Activated naive CD4-positive, alpha-beta T cell (primary cell): ENCODE results near the gene PAK6.

ENCODE experiments used
- DNase-seq, 4 experiments: peaks; one replicate each; lab custom pipeline; 2025; lab: John Stamatoyannopoulos, UW

Gene PAK6

DNA sequence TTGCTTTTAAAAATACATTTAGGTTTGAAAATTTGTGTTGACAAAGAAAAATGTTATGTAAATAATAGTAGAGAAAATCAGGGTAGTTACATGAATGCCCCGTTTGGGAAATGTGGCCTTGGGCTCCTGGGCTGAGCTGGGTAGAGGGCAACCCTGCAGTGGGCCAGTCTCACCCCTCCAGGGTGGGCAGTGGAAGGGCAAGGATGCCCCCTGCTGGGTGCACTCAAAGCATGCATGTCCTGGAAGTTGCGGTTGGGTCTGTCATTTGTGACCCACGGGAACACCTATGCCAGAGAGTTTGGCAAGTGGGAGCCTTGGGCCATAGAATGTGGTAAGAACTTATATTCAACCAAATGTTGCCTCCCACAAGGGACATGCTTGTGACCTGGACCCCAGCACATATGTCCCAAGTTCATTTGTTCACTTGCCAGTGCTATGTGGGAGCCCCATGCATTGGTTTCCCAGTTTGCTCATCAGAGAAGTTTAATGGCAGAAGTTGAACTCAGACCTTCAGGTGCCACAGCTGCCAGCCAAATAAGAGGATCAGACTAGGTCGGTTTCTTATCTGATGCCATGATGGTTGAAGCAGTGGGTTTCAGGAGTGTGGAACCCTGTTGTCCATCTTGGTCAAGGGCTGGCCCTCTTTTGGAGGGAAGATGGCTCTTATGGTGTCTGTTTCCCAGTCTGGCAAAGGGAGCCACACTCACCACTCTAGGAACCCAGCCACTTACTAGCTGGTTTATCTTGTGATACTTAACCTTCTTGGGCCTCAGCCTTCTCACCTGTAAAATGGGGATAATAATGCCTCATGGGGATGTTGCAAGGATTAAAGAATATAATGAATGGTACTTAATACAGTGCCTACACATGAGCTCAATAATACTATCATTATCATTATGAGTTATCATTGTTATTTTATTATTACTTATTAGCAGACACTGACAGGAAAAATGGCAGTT, 71.4 kb downstream of the PAK6 start:
- peak in 2 of 4 experiments; percentile 43 to 57 for DNase-seq

DNA sequence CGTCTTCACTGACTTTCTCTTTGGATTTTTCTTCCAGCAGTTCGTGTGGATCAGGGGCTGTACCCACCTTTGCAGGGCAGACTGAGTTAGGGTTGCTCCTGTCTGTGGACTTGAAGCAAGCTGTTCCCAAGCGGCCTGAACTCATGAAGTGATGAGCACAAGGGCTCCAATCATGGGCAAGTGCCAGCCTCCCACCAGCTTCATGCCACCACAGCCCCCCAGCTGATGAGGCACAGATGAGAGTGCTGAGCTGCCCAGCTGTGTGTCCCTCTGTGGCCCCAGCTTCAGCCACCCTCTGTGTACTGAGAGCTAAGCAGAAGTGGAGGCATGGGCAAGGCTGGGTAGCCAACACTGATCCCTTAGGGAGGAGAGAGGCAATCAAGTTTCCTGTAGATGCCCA, 72.1 kb downstream of the PAK6 start:
- no peak for DNase-seq

DNA sequence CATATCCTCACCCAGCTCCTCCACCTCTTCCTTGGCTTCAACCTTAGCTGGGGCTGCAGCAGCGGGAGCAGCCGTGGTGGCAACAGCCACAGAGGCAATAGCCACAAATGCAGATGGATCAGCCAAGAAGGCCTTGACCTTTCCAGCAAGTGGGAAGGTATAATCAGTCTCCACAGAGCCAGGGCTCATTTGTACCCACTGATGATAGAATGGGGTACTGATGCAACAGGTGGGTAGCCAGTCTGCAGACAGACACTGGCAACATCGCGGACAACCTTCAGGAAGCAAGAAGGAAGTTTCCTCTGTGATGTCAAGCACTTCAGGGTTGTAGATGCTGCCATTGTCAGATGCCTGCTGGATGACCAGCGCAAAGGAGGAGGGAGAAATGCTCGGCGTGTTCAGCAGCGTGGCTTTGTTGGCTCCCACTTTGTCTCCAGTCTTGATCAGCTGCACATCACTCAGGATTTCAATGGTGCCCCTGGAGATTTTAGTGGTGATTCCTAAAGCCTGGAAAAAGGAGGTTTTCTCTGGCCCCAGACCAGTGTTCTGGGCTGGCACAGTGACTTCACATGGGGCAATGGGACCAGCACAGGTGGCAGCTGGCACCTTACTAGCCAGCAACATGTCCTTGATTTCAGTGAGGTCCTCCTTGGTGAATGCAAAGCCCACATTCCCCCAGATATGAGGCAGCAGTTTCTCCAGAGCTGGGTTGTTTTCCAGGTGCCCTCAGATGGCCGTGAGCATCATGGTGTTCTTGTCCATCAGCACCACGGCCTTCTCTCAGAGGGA, 73.7 kb downstream of the PAK6 start:
- DNase-seq = no peak

DNA sequence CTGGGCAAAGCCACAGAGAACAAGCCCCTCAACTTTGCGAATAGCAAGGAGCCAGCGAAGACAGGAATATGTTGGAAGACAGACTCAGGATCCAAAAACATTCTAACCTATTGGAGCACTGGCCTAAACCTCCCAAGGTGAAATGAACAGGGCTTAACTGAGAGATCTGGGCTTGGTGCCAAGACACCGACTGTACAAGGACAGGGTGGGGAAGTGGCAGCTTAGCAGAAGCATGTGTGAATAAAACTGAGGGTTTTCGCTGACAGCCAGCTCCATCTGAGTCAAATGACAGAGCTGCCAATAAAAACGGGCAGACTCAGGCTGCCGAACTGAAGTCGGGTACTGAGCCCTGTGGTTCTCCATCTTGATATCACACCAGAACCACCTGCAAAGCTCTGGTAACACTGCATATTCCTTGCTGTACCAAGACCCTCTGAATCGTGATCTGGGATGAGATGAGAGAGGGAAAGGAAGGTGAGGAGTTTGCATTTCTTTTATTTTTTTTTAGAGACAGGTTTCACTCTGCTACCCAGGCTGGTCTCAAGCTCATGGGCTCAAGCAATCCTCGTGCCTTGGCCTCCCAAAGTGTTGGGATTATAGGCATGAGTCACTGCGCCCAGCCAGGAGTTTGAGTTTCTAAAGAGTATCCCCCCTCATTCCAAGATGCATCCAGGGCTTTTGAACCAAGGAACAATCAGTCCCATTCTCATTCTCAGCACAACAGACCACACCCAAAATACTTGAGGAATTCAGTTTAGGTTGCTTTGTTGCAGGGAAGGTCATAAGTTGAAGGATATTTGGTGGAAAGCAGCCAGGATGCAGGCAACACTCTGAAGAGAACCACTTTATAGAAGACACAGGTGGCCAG, 74.9 kb downstream of the PAK6 start:
- peak in 2 of 4 experiments; percentile 10 to 17 for DNase-seq

DNA sequence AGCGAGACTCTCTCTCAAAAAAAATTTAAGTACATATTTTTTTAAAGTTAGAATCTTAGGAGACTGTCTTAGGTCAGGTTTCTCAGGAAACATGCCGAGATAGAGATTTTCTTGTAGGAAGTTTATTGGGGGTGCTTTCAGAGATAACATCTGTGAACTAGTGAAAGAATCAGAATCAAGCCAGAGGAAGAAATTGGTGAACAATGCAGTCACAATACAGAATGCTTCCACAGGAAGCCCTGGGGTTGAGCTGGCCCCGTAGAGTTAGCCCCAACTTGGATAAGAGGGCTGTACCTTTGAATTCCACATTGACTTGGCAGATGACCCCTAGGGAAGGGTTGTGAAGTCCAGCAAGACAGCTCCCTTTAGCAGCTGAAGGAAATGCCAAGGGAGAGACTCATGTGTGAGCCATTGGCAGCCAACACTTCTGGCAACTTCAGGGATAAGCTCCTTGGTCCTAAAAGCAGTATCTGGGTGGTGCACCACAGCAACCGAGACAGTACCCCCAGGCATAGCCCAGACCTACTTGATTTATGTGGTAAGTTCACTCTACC, 75.9 kb downstream of the PAK6 start:
- no peak for DNase-seq

DNA sequence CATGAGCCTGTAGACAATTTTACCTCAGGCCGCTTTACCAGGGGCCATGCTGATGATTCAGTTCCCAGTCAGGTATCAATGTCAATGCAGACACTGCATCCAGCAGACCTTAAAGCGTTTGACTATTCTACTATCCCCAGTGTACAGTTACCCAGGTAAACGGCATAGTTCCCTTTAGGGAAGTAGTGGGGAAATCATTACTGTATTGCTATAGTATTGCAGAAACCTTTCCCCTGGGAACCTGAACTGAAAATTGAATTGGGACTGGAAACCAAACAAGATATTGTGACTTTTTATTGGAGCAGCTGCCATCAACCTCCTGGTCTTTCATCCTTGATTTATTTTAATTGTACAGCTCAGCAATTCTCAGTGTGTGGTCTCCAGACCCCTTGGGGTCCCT, 78.1 kb downstream of the PAK6 start:
- no peak for DNase-seq

DNA sequence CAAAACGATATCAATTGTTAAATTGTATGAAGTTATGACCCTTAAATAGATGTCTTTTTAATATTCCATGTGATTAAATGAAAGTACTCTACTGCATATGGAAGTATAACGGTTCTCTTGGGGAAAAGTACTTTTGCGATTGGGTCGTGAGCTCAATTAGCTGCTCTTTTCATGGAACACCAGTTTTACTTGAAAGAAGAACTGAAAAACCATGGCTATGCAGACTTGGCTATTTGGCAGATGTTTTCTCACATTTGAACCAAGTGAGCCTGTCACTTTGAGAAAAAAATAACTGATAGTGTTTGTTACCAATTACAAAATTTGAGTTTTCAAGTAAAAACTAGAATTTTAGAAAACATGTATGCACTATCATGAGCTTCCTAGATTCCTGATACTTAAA, 78.7 kb downstream of the PAK6 start:
- no peak for DNase-seq

DNA sequence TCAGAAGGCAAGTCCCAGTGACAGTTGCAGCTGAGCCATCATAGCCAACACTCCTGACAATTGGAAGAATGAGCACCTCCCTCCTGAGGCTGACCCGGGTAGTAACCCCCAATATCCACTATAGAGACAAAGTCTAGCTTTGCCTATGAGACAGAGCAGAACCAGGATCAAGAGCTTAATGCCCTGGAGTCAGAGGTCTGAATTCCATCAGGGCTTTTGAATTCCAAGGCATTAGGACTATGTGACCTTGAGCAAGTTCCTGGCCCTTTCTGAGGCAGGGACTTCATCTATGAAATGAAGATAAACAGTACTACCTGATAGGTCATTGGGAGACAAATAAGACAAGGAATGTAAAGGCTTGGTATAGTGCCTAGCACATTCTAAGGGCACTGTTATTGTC, 81.5 kb downstream of the PAK6 start:
- no peak for DNase-seq

DNA sequence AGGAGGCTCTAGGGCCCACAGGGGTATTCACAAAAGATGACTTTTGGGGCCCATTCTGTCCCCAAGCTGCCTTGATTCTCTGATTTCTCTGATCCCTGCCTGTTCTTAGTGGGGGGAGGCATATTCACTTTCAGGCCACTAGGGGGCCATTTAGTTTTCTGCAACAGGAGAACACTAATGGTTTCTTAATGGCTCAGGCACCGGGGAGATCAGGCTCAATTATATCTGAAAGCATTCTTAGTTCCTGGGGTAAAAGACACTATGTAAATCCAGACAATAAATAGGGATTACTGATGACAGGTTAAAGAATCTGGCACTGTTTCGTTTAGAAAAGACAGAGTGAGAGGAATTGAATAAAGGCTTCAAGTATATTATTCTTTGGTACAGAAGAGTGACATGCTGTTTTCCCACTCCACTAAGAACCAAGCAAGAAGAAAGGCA, 82.1 kb downstream of the PAK6 start:
- DNase-seq = peak in 1 of 4 experiments; percentile 20

DNA sequence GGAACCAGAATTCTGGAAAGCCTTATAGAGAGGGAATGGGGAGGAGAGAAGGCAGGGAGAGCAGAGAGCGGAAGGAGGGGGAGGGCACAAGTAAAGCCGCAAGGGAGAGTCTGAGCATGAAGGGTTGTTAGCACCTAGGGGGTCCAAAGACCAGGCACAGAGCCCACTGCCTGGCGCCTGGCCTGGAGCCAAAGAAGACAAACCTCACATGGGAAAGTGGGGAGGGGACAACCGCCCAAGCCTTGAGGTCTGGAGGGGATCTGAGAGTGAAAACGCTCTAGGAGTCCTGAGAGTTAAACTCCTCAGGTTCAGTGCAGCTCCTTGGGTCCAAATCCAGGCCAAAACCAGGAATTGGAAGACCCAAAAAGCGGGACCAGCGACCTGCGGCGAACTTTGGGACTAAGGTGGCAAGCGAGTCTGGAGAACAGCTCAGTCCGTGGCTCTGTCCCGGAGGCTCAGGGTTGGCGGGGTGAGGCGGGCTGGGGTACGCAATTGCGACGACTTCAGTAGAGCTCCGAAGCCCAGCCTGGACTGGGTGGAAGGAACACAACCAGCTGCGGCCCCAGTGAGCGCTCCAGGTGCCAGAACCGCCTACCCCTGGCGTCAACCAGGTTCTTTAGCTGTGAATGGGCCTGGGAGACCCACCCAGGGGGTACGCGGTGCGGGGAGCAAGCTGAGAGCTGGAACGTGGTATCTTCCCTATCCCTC, 83.8 kb downstream of the PAK6 start:
- no peak for DNase-seq

DNA sequence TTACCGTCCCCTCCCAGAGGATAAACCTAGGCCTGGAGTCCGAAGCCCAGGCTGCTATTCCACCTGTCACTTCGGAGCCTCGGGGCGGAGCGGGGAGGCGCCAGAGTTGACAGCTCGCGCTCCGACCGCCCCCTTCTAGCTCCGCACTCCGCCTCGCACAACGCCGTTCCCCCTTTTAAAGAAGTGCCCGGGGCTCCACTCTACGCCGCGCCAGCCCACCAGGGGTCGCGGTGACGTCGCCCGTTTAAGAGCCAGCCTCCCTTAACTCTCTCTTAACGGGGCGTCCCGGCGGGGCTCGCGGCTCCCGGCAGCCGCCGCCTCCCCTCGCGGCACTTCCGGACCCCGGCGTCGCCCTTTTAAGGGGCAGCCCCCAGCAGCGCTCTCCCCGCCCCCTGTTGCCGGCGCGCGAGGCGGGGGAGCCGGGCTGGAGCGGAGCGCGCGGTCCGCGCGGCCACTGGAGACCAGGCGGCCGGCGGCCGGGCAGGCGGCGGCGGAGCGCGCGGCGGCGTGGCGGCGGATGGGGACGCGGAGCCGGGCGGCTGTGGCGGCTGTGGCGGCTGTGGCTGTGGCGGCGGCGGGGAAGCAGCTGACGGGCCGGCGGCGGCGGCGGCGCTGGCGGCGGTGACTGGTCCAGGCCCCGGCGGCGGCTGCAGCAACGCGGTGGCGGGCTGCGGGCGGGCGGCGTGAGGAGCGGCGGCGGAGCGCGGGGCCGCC, 84.5 kb downstream of the PAK6 start, which contains the start of gene INAFM2:
Gene INAFM2 (plus strand): TSS at position 454 of the 714 bp plus-strand sequence. CDS start 364 bp downstream, outside the sequence.
- peak; percentile 77 to 91 (median 79) for DNase-seq

DNA sequence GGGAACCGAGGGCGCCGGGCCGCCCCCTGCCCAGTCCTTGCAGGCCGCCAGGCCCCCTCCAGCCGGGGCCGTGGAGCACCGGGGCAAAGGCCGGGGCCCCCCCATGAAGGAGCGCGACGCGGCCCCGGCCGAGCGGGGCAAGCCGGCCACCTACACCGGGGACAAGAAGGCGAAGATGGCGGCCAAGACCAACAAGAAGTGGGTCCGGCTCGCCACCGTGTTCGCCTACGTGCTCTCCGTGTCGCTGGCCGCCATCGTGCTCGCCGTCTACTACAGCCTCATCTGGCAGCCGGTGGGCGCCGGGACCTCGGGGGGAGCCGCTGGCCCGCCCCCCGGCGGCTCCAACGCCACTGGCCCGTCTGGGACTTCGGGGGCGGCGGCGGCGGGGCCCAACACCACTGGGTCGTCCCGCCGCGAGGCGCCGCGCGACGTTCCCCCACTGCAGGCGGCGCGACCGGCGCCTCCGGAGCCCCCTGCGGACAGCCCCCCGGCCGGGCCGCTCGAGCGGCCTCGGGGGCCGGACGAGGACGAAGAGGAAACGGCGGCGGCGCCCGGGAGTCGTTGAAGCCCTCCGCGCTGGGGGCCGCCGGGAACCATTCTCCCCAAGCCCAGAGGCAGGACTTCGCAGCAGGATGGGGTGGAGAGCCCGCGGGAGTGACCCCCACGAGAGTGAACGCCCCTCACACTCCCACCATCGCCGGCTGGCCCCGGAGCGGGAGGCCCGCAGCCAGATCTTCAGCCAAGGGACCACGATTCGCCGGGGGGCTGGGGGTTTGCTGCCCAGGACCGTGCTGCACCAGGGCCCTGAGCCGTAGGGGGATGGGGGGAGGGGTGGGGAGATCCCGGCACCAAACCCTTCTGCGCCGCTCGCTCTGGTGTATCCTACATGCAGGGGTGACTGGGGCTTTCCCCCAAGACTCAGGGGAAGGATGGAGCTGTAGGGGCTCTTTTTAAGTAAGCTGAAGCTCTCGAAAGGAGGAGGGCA, 85.4 kb downstream of the PAK6 start:
- no peak for DNase-seq

DNA sequence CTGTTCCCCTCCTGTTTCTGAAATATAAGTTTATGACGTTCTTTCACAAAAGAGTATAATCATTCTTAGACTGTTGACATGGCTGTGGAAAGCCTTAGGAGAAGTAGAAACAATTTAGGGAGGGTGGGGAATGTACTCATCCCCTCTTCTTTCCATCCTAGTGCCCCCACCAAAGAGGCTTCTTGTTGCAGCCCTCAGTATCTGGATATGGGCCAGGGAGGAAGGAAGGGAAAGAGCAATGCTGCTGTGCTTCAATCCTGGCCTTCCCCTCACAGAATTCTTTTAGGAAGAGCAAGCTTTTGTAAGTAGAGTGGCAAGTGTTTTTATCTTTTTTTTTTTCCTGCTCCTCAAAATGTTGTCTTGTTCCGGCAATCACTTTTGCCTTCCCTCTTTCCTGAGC, 86.3 kb downstream of the PAK6 start:
- no peak for DNase-seq

DNA sequence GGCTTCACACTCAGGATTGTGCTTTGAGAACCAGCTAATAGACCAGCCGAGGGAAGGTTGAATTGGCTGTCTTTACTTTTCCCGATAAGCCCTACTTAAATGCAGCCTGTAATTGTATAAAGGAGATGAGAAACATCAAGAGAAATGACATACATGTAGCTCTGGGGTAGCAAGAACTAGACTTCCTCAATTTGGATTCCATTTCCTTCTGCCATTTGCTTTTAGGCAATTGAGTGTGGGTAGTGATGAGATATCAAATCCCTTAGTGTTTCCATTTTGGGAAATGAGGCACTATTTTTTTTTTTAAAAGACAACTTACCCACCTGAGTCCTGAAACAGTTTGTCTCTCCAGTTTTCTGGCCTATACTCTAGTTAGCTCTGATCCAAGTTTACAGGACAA, 86.8 kb downstream of the PAK6 start:
- DNase-seq = no peak
